ENCODE results near the gene PAM16.
A peak's percentile ranks its signal among the peaks of the same experiment; 100 is the strongest.
"Not testable (repeated sequence)": the region's sequence is repeated elsewhere in the genome, so short reads cannot be mapped to it uniquely, and the experiment has no call there.

Gene PAM16

DNA sequence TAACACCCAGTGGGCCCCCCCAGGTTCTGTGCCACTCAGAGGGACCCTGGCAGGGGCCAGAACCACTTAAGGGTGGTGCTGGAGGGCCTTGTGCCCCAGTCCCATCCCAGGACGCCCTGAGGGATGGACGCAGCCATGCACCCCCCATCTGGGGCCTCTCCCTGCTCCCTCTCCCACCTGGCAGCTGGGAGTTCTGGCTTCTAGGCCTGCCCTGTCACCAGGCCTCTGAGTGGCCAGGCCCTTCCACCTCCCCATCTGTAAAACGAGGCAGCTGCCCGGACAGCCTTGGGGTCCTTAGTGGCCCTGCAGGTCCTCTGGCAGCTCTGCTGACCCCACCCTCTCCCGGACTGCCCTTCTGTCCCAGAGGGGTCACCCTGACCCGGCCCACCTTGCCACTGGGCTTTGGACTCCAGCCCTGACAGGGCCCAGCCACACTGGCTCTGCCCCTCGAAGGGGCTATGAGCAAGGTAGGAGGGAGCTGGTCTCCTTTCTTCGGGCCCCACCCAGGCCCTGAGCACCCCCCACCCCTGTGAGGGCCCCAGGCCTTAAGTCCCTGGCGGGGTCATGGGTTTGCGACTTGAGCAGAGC, 12.3 kb downstream of the PAM16 start:
- intact Hi-C loops (cut with DNase I), result no loop called here
- DNase-seq, result peak in 1 of 10 donors; percentile 67

DNA sequence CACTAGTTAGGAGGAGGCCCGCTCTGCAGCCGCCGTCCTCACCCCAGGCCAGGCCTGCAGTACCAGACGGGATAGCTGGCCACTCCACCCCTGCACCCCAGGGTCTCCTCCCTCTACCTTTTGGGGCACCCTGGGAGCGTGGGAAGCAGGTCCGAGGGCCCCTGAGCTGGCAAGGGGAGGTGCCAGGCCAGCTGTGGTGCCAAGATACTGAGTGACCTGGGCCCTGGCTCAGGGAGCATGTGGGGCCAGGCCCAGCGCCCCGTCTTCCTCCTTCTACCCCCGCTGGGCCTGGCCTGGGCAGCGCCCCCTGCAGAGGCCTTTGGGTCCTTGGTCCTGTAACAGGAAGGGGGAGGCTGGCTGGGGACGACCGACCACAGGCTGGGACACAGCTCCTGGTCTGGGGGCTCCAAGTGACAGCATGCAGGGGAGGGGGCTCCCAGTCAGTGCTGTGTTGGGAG, 13.0 kb downstream of the PAM16 start:
- intact Hi-C loops (cut with DNase I), result no loop called here
- DNase-seq, result peak in 2 of 10 donors; percentile 70 to 82

DNA sequence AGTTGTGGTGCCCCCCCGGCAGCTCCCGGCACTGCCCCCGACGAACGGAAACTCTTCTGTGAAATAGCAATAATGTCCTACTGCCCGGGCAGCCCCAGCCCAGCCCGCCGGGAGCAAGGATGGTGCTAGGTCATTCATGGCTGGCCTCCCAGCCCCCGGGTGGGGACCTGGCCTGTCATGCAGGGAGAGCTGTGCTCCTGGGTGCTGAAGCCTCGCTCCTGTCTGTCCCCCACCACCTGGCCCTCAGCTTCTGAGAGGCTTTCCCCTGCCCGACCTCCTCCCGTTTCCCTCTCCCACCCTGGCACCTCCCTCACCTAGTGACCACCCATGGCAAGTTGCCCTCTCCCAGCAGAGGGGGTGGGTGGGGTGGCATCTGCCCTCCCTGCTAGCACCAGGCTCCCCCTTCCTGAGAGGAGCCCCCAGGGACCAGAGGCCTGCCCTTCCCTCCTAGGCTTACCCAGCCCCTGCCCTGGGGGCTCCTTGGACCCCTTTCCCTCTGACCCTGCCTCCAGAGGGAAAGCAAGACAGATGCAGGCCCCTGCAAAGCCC, 13.5 kb downstream of the PAM16 start:
- intact Hi-C loops (cut with DNase I), result no loop called here

DNA sequence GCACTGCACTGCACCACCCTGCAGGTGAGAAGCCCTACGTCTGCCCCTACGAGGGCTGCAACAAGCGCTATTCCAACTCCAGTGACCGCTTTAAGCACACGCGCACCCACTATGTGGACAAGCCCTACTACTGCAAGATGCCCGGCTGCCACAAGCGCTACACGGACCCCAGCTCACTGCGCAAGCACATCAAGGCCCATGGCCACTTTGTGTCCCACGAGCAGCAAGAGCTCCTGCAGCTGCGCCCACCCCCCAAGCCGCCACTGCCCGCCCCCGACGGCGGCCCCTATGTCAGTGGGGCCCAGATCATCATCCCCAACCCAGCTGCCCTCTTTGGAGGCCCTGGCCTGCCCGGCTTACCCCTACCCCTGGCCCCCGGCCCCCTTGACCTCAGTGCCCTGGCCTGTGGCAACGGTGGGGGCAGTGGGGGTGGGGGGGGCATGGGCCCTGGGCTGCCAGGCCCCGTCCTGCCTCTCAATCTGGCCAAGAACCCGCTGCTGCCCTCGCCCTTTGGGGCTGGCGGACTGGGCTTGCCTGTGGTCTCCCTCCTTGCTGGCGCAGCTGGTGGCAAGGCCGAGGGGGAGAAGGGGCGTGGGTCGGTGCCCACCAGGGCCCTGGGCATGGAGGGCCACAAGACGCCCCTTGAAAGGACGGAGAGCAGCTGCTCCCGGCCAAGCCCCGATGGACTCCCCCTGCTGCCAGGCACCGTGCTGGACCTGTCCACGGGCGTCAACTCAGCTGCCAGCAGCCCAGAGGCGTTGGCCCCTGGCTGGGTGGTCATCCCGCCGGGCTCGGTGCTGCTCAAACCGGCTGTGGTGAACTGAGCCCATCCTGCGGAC, 14.2 kb downstream of the PAM16 start:
- intact Hi-C loops (cut with DNase I), result no loop called here
- peak in 1 of 10 donors; percentile 83 for DNase-seq

More for the DNA sequence above, 13.5 kb downstream of the PAM16 start:
- no peak for DNase-seq

DNA sequence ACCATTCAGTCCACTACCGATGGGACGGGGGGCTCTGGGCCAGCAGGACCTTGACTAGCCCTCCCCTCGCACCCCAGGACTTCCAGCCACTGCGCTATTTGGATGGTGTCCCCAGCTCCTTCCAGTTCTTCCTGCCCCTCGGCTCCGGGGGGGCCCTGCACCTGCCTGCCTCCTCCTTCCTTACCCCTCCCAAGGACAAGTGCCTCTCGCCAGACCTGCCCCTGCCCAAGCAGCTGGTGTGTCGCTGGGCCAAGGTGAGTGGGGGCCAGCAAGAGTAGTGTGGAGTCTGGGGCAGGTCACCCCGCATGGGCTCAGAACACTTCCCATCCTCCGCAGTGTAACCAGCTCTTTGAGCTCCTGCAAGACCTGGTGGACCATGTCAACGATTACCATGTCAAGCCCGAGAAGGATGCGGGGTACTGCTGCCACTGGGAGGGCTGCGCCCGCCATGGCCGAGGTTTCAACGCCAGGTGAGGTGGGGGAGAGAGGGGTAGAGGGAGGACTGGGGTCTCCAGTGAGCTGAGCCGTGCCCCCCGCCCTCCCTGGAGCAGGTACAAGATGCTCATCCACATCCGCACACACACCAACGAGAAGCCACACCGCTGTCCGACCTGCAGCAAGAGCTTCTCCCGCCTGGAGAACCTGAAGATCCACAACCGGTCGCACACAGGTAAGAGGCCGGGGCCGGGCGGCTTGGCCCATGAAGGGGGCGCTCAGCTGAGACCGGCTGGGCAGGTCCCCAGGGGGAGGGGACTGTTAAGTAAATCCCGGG, 16.2 kb downstream of the PAM16 start:
- intact Hi-C loops (cut with DNase I), result loop anchor here (5.0 kb wide), 1 partner anchor 133 kb away; no protein-coding TSS in a partner anchor
- DNase-seq, result peak in 2 of 10 donors; percentile 80 to 82

DNA sequence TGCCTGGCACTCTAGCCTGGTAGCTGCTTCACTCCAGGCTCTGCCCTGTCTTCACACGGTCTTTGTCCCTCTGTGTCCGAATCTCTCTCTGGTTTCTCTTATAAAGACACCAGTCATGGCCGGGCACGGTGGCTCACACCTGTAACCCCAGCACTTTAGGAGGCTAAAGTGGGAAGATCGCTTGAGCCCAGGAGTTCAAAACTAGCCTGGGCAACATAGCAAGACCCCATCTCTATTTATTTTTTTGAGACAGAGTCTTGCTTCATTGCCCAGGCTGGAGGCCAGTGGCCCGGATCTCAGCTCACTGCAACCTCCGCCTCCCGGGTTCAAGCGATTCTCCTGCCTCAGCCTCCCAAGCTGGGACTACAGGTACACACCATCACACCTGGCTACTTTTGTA, 17.4 kb downstream of the PAM16 start:
- not testable (repeated sequence) for DNase-seq
- intact Hi-C loops (cut with DNase I), result loop anchor here (5.0 kb wide), 1 partner anchor 131 kb away; no protein-coding TSS in a partner anchor

DNA sequence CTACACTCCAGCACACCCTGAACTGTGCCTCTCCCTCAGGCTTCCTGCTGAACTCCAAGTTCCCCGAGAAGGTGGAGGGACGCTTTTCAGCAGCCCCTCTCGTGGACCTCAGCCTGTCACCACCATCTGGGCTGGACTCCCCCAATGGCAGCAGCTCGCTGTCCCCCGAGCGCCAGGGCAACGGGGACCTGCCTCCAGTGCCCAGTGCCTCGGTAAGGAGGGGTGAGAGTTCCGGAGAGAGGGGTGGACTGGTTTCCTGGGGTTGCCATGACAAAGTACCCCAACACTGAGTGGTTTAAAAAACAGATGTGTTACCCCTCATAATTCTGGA, 17.8 kb downstream of the PAM16 start:
- intact Hi-C loops (cut with DNase I), result loop anchor here (5.0 kb wide), 1 partner anchor 131 kb away; no protein-coding TSS in a partner anchor
- DNase-seq, result no peak

DNA sequence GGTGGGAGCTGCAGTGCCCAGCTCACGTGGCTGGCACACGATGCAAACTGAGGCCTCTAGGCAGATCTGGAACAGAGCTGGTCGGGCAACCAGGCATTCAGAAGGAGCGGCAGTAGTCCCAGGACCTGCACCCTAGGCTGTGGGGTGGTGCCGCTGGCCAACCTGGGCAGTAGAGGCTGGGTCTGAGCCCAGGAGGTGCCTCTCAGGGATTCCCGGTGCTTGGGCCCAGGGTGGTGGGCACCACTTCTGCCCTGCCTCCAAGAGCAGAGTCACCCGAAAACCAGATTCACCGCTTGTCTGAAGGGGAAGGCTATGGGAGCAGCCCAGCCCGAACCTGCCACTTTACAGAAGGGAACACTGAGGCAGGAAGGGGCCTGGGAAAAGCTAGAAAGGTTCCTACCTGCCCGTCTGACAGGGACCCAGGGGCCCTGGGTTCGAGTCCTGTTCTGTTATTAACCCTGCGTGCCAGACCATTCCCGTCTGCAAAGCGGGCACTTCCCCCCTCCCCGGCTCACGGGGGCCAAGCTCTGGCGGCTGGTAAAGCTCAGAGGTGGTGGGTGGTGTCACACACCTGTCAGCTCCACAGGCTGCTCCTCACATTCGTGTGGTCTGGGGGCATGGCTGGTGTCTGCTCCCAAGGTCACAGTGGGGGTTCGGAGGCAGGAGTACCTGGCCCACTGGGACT, 18.4 kb downstream of the PAM16 start:
- intact Hi-C loops (cut with DNase I), result loop anchor here (5.0 kb wide), 1 partner anchor 130 kb away; no protein-coding TSS in a partner anchor
- DNase-seq, result no peak

DNA sequence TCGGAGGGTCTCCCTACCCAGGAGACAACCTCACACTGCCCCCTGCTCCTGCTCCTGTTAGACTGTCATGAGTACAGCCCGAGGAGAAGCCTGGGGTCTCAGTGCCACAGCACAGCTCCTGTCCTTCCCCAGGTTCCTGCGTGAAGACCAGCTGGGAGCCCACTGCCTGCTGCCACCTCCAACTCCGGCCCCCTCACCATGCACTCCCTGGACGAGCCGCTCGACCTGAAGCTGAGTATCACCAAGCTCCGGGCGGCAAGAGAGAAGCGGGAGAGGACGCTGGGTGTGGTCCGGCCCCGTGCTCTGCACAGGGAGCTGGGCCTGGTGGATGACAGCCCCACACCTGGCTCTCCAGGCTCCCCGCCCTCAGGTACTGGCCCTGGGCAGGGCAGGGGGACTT, 19.0 kb downstream of the PAM16 start:
- intact Hi-C loops (cut with DNase I), result loop anchor here (5.0 kb wide), 1 partner anchor 130 kb away; no protein-coding TSS in a partner anchor
- DNase-seq, result peak in 1 of 10 donors; percentile 67

DNA sequence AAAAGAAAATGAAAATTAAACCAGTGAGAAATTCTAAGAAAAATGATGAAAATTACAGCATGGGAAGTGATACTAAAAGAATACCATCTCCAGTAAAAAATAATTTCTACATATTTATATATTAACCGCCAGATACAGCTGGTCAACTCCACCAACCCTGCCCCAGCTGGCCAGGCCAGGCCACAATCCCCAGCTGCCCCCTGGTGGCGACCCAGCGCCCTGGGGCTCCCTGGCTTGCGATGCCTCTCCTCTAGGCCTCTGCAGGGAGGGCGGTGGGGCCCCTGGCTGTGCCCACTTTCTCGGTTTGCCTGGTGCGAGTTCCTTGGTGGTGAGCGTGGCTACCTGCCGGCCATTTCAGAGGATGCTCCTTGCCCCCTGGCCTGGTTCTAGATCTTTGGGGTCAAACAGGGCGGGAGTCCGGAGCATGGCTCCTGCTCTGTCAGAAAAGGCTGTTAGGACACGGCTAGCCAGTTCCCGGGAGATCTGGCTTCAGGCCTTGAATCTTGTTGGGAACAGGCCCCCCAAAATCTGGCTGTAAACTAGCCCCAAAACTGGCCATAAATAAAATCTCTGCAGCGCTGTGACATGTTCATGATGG, 20.7 kb downstream of the PAM16 start:
- peak; percentile 59 to 97 (median 84) for DNase-seq
- intact Hi-C loops (cut with DNase I), result loop anchor here (1.0 to 5.0 kb wide), 2 partner anchors 42 to 128 kb away; no protein-coding TSS in a partner anchor

DNA sequence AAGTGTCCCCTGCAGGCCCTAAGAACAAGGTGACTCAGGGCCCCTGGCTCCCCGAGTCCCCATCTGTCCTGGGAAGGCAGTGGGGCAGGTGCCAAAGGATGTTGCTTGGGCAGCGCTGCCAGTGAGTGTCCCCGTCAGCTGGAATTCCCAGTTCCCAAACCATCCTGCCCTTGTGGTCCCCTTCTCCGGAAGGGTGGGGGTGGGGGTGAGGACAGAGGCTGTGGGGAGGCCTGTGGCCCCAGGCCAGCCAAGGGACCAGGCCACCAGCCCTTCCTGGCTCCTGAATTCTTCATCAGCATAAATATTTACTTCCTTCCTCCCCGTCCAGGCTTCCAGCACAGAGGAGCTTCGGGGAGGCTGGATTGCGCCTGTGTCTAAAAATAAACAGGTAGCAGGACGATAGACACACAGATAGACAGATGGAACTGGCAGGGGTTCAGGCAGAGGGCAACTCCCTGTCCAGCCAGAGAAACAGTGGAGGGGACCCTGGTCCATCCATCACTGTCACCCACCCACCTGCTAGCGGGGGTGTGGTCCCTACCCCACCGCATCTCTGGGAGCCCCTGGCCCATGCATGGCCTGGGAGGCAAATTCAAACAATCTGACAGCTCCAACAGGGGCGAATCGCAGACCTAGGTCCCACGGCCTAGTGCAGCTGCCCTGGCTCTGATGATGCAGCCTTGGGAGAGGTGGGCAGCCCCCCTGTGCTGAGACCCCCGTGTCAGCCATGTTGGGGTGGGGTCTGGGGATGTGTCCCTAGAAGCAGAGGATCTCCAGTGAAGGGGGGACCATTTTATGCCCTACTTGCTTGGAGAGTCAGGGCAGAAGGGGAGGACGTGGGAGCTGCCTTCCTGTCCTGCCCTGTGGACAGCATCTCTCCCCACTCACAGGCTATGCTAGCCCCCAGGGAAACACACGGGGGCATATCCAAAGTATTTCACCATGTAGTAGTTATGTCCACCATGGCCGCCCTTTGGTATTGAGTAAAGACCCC, 22.0 kb downstream of the PAM16 start:
- intact Hi-C loops (cut with DNase I), result loop anchor here (5.0 to 10.0 kb wide), 2 partner anchors 57 to 344 kb away; partner anchors contain the start of gene TFAP4
- DNase-seq, result peak in 1 of 10 donors; percentile 81

DNA sequence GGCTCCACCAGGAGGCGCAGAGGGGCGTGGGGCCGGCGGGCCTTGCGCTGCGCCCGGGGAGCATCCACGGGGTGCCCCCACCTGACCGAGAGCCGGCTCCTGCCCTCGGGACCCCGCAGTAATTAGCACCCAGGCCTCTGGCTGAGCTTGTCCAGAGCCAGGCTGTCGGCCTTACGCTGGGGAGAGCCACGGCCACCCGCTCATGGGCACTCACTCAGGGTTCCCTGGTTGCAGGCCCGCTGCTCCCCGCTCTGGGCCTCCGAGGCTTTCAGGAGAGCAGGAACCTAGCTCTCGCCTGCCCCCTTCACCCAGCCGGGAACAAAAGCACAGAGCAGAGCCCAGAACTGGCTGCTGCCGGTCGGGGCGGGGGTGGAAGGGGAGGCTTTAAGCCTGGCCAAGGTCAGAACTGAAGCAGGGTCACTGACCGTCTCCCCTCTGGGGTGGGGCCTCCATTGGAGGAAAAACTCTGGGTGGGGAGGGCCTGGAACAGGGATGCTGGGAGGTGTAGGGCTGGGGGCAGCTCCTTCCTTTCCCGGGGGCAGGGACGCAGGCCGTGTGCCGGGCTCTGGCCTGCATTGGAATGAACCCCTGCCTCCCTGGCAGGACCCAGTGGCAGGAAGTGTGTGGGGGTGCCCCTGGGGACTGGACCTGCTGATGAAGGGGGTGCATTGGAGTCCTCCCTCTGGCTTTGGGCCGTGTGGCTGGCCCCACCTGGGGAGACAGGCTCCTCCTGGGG, 22.9 kb downstream of the PAM16 start:
- intact Hi-C loops (cut with DNase I), result loop anchor here (5.0 to 10.0 kb wide), 2 partner anchors 56 to 343 kb away; partner anchors contain the start of gene TFAP4
- DNase-seq, result peak; percentile 65 to 96 (median 78)

DNA sequence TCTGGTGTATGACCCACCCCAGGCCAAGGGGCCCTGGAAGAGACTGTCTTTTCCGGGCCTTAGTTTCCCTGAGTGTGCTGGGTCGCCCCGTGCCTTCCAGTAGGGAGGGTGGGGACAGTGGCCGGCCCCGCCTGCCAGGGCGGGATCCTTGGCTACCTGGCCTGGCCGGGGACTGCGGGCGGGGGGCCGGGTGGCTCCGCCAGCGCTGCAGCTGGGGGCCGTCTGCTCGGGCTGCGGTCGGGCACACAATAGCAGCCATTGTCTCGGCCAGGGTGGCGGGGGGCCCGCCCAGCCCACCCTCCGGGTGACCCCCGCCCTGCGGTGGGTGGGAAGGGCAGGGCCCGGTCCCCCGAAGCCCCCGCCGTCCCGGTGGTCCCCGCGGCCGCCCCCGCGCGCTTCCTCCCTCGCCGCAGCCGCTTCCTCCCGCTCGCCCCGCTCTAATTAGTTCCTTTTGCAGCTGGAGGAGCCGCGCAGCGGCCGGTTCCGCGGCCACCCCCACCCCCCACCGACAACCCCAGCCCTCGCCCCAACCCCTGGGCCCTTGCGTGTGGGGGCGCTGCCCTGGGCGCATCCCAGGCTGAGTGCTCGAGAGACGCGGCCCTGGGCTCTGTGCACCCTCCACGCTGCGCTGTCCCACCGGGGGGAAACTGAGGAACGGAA, 23.6 kb downstream of the PAM16 start:
- intact Hi-C loops (cut with DNase I), result loop anchor here (5.0 to 10.0 kb wide), 2 partner anchors 55 to 343 kb away; partner anchors contain the start of gene TFAP4
- peak in 1 of 10 donors; percentile 84 for DNase-seq

DNA sequence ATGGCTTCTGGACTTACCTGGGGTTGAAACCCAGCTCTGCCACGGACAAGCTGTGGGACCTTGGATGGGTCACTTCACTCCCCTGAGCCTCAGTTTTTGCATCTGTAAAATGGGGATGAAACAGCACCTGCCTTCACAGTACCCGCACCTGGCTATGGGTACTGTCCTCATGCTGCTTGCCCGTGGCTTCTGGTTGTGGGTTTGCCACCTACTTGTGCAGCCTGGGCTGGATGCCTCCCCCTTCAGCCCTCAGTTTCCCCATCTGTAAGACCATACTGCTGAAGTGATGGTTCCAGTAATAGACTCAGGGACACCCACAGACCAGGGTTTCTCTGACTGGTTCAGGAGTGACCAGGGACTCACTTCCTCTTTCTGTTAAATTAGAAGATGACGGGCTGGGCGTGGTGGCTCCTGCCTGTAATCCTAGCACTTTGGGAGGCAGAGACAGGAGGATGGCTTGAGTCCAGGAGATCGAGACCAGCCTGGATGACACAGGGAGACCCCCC, 25.8 kb downstream of the PAM16 start:
- peak in 1 of 10 donors; percentile 33 for DNase-seq
- intact Hi-C loops (cut with DNase I), result loop anchor here (5.0 to 10.0 kb wide), 2 partner anchors 53 to 341 kb away; partner anchors contain the start of gene TFAP4

DNA sequence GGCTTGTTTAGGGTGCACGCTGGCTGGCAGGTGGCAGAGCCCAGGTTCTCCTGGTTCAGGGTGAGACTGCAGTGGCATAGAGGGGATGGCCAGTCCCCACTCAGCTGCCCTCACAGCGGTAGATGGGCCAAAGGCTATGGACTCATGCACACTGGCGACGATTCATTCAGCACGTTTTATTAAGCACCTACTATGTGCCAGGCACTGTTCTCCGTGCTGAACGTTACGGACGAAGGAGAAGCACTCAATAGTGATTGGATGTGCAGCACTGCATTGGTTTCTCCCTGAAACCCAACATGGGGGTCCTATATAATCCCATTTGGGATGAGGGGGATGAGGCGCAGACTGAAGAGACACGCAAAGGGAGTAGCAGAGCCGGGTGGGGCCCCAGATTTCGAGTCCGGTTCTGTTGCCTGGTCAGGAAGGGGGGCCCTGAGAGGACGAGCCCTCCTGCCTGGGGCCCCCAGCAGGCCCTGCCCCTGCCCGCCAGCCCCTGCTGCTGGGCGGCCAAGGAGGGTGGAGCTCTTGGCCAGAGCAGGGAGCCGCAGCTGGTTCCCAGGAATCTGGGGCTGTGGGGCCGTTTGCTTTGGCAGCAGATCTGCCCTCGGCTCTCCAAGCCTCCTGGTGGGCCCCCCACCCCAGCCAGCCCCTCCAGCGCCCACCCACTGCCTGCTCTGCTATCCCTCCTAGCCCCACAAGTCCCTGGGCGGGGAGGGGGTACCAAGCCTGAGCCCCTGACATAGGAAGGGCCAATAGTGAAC, 26.4 kb downstream of the PAM16 start:
- peak in 1 of 10 donors; percentile 59 for DNase-seq
- intact Hi-C loops (cut with DNase I), result loop anchor here (5.0 to 10.0 kb wide), 2 partner anchors 52 to 340 kb away; partner anchors contain the start of gene TFAP4

Measured in posterior cingulate gyrus (tissue), 11 donors.